HG02938 (cell line): ENCODE results near the gene LOC101059915.
A peak's percentile ranks its signal among the peaks of the same experiment; 100 is the strongest.

Experiments used
- ATAC-seq: cut with Tn5 transposase; IDR thresholded peaks from one replicate; pipeline ENCODE4 v1.9.1; 2021; ENCODE audit warnings: mild to moderate bottlenecking, moderate library complexity; ENCODE audit not compliant: unreplicated experiment

The LOC101059915 gene

GRCh38 chrX:71667328-71668247 is at the start of gene LOC101059915:
Gene LOC101059915, plus strand, starts transcription at chrX:71667546.
- no peak for ATAC-seq

DNA sequence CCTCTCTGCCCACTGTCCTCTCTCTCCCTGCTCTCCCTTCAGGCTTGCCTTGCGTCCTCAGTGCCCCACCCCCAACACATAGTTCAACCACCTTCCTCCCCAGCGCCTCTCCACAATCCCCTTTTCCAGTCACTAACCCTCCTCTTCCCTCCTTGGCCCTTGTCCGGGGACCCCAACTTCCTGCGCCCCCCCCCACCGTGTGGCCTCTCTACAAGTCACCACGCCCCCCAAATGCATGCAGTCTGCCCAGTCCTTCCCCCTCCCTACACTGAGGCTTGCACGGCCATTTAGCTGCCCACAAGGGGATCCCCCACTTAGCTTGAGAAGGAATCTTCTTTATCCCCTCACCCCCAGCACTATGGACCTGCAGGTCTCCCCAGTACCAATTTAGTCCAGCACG is 49.6 kb upstream of the LOC101059915 start:
- no peak for ATAC-seq

DNA sequence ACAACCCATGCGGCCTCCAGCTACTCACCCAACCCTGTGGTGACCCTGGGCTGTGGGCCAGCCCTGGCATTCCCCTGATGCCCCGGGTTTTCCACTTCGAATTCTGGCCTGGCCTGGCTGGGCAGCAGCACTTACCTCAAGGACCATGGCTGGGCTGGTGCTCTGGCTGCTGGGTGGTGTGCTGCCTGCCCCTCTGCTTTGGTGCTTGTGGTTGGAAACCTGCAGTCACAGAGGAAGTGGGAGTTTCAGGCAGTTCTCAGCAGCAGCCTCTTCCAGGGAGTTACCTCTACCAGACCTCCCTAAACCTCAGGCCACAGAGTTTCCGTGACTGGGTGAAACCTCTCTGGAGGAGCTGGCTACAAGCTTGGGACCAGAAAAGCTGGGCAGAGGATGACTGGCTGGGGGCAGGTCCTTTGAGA is 49.0 kb upstream of the LOC101059915 start, which contains the start of gene CXCR3:
CXCR3 (minus strand) TSS at position 209 of the 419 bp plus-strand sequence; CDS start at position 147, 62 bp downstream.
- ATAC-seq, result peak; percentile 49

DNA sequence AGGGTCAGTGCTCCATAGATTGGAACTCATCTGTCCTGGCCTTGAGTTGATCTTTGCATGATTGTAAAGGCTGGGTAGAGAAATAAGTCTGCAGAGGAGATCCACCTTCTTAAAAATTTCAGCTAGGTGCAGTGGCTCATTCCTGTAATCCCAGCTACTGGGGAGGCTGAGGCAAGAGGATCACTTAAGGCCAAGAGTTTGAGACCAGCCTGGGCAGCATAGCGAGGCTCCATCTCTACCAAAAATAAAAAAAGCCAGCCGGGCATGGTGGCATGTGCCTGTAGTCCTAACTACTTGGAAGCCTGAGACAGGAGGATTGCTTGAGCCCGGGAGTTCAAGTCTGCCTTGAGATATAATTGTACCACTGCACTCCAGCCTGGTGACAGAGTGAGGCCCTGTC is 48.6 kb upstream of the LOC101059915 start:
- ATAC-seq, result no peak

DNA sequence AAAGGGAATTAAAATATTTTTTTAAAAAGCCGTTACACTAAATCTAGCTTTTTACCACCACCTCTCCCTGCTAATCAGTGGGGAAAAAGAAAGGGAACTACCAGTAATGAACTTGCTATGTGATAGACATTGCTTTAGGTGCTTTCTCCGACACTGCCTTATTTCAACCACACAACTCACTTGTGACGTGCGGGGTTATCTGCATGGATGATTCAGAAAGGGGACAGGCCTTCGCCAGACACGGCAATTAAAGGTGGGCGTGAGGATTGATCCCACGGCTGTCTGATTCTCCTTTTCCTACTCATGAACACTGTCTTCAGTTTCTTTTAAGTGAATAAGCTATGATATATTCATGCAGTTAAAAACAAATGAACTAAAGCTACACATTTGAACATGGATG is 48.2 kb upstream of the LOC101059915 start:
- ATAC-seq, result peak; percentile 34

DNA sequence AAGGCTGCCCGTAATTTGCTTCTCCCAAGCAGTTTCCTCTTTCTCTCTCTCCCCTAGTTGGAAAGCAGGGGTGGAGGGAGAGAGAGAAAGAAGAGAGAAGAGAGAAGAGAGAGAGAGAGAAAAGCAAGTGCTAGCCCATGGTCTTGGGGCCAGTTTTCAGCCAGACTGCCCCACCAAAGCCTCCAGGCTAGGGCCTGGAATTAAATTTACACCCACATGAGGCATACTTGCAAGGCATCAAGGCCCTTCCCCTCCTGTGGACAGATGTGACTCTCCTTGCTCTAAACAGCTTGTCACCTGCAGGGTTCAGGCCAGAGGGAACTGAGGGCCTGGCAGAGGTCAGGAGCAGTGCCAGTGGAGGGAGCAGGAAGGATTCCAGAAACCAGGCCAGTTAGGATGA is 47.4 kb upstream of the LOC101059915 start:
- no peak for ATAC-seq

DNA sequence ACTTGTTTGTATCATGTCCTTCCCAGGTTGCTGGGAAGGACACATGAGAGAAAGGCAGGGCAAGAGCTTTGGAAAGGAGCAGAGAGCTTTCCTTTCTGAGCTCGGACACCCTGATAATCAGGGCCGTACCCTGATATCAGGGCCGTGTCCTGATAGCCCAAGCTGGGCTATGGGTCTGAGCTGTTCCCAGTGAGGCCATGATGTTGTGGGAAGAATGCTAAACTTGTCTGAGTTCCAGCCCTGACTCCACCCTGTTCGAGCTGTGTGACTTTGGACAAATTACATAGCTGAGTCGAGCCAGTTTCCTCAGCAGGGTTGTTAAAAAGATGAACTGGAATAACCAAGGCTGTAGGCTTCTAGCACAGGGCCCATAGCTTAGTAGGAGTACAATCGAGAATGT is 45.7 kb upstream of the LOC101059915 start:
- ATAC-seq, result no peak

GRCh38 chrX:71622032-71622575 is 45.2 kb upstream of the LOC101059915 start:
- no peak for ATAC-seq

DNA sequence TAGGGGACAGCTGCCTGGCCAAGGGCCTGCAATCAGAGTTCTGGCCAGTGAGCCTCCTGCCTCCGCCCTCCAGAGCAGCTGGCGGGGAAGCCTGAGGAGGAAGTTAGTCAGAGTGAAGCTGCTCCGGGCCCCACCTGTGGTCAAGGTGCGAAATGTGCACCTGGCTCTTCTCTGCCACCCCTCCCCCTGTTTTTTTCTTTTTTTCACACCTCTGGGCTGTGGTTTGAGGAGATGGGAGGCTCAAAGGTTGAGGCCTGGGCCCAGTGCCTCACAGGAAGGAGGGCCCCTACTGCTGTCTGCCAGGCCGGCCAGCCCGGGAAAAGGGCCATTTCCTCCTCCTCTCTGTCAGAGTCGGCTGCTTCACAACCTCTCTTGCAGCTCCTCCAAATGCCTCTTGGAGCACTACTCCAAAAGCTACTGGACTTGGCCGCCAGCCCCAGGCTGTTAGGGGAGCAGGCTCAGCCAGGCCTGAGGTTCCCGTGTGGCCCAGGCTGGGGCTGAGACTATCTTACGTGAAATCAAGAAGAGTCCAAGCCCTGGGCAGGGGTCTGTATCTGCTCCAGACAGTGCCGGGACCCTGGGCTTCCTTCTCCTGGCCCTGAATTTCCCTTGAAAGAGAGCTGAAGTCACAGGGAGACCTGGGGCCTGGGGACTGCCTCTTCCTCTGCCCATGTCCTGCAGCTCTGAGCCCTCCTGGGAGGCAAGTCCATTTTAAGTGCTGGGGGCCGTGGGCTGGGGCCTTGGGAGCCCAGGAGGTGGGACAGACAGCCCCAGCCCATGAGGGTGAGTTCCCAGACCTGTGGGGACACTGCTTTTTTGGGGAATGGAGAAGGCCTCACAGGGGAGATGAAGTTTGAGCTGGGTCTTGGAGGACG is 44.5 kb upstream of the LOC101059915 start:
- peak; percentile 51 for ATAC-seq

DNA sequence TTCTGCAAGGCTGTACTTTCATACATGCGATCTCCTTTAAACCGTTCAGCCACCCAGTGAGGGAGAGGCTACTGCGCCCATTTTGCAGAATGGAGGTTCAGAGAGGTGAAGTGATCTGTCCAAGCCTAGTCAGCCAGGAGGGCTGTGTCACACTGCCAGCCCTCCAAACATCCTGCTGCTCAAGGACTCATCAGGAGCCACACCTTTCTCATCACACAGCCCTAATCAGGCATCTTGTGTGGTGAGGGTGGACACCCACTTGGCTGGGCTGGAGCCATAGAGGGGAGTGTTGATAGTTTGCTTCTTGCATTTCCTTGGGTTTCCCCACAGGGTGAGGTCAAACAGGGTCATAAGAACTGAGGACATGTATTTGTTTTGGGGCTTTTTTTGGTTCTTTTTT is 43.6 kb upstream of the LOC101059915 start:
- no peak for ATAC-seq

DNA sequence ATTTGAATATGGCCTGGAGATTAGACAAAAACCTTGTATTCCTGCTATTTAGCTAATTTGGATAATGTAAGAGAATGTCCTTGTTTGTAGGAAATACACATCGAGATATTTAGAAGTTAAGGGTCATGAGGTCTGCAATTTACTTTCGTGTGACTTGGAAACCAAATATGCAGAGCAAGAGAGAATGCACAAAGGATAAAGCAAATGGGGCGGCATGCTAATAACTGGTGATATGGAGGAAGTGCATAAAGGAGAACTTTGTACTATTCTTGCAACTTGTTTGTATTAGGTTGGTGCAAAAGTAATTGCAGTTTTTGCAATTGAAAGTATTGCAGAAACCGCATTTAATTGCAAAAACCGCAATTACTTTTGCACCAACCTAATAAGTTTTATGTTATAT is 41.9 kb upstream of the LOC101059915 start:
- no peak for ATAC-seq

GRCh38 chrX:71626576-71626975 is 40.8 kb upstream of the LOC101059915 start:
- no peak for ATAC-seq

- no peak for ATAC-seq
These were observed 39.5 kb upstream of the LOC101059915 start for GRCh38 chrX:71627588-71628404.

DNA sequence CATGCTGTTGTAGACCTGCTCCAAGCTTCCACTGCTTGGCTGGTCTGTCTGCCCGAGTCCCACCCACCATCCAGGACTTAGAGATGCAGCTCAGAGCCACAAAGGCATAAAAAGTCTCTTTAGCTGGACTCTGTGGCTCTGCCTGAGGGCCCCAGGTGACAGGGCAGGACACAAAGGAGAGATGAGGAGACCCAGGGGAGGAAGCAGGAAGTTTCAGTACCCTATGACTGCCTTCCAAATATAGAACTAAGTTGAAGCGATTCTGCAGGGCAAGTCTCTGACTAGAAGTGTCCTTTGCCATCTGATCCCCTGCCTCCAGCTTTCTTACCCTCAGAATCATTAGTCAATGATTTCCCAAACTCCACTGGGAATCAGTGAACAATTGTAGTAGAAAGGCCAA is 37.9 kb upstream of the LOC101059915 start:
- ATAC-seq, result no peak

GRCh38 chrX:71632923-71633657 is 34.3 kb upstream of the LOC101059915 start:
- peak; percentile 63 for ATAC-seq

- ATAC-seq, result no peak
These were observed 33.0 kb upstream of the LOC101059915 start for GRCh38 chrX:71634366-71634765.

- no peak for ATAC-seq
These were observed 30.7 kb upstream of the LOC101059915 start for GRCh38 chrX:71636438-71637252.

- no peak for ATAC-seq
These were observed 30.1 kb upstream of the LOC101059915 start for GRCh38 chrX:71637253-71637618.

DNA sequence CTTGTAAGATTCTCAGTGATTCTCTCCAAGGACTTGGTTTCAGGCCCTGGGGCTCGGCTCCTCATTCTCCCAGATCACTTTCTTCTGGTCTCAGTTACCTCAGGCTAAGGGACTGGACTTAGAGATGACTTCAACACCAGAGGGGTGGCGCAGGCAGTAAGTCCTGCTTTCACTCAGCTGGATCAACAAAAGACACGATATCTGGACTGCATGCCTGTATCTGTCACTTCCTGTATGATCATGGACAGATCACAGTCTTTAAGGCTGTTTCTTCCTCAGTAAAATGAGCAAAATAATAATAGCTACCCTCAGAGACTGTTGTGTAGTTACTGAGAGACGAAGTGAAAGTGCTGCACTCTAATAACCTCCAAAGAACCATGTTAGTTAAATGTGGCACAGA is 29.5 kb upstream of the LOC101059915 start:
- no peak for ATAC-seq
